HG03575 (cell line): ENCODE results near the gene LCAT.
"Not testable (repeated sequence)": the region's sequence is repeated elsewhere in the genome, so short reads cannot be mapped to it uniquely, and the experiment has no call there.

Experiments
- ATAC-seq: cut with Tn5 transposase; IDR thresholded peaks from one replicate; pipeline ENCODE4 v1.9.1; 2021; ENCODE audit not compliant: unreplicated experiment, insufficient number of reproducible peaks, low FRiP score; ENCODE audit errors: extremely low read depth

The LCAT gene, protein sequence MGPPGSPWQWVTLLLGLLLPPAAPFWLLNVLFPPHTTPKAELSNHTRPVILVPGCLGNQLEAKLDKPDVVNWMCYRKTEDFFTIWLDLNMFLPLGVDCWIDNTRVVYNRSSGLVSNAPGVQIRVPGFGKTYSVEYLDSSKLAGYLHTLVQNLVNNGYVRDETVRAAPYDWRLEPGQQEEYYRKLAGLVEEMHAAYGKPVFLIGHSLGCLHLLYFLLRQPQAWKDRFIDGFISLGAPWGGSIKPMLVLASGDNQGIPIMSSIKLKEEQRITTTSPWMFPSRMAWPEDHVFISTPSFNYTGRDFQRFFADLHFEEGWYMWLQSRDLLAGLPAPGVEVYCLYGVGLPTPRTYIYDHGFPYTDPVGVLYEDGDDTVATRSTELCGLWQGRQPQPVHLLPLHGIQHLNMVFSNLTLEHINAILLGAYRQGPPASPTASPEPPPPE

DNA sequence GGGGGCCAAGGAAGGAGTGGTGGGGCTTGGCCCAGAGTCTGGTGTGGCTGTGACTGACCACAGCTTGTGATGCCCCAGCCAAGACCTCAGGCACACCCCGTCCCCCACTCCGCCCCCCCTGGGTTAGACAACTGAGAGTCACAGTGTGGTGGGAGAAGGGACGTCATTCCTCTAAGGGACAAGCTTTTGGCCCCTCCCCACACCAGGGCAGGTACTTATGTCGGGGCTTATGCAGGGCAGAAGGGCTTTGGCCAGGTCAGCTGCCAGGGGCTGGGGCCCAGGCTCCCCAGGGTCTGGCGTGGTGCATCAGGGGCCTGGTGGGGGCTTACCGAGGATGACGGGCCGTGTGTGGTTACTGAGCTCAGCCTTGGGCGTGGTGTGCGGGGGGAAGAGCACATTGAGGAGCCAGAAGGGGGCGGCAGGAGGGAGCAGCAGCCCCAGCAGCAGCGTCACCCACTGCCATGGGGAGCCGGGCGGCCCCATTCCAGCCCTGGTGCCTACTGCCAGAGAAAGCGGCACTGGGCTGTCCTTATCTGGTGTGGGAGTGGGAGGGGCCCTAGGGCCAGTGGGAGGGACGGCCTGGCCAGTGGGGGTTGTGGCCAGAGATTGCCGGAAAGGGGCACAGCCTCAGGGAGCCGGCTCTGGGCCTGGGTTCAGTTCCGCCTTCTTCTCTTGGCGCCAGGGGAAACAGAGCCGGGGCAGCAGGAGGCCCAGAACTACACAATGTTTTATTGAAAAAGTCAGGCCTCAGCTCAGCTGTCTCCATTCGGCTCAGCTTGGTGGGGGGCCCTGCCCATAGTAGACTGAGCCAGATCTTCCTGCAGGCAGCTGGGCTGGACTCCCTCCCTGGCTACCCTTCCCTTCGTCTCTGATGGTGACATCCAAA is at the start of gene LCAT:
Gene LCAT, minus strand, starts transcription at position 502 of the 886 bp plus-strand sequence. Its CDS starts 19 bp downstream, at position 483.
- no peak for ATAC-seq

DNA sequence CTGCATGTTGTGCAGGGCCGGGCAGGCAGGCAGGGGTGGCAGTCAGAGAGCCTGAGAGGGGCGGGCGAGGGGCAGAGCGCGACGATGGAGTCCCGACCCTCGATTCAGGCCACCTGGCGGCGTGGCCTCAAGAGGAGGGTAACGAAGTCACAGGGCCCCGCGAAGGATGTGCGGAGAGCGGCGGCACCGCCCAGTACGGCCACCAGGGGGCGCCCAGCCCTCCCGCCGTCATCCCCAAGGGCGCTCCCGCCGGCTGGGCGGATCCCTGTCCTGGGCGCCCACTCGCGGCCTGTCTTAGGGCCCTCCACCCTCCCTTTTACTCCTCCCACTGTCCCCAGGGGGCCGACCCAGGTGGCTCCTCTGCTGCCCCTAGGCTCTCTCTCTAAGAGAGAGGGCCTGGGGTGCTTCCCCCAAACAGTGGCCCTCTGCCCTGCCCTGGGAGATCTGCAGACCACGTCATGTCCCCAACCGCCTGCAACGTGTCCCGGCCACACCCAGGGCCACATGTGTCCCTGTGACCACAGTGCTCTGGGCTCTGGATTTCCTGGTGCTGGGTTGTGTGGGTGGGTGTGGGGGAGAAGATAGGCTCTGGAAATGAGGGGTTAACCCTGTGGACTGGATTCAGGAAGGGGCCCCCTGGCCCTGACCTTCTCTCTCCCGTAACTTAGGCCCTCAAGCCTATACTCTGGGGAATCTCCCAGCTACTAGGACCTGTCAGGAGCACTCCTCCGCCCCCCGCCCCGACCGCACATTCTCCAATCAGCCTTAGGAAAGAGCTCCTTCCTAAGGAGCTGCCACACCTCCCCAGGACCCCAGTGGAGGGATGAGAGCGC is 49.5 kb upstream of the LCAT start:
- no peak for ATAC-seq

GRCh38 chr16:67992661-67993206 is 48.8 kb upstream of the LCAT start:
- no peak for ATAC-seq

- ATAC-seq = no peak
Observed at GRCh38 chr16:67990018-67990386, 46.1 kb upstream of the LCAT start.

- ATAC-seq = no peak
Observed at GRCh38 chr16:67989322-67990017, 45.5 kb upstream of the LCAT start.

DNA sequence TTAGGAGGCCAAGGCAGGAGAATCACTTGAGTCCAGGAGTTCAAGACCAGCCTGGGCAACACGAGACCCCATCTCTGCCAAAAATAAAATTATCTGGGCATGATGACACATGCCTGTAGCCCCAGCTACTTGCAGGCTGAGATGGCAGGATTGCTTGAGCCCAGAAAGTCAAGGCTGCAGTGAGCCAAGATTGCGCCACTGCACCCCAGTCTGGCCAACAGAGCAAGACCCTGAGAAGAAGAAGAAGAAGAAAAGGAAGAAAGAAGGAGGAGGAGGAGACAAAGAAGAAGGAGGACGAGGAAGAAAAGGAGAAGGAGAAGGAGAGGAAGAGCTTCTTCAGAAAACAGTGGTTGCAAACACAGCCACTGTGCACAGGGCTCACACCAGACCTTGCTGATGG is 44.8 kb upstream of the LCAT start:
- no peak for ATAC-seq

DNA sequence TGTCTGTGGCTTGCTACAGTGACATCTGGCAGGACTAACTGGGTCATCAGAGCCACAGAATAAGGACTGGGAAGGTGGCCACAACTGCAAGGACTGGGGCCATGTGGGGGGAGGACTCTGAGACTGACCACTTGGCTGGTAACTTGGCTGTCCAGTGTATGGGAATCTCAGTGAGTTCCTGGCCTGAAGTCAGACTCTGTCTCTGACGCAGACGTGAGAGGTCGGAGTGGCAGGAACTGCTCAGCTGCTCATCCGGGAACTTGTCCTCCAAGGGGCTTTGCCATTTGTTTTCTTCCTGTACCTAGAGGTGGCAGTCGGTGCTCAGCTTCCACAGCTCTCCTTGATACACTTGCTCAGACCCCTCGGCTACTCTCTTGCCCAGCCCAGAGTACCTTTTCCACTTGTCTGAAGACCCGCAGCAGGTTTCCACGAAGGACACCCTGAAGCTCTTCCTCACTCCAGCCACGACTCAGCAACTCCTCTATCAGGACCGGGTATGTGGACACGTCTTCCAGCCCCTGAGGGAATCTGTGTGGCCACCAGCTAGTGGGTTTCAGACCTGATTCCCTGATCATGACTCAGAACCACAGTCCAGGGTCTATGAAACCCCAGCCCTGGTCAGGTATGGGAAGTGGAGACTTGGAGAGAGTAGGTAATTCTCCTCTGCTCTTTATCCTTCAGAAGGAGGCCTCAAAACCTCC is 43.7 kb upstream of the LCAT start:
- no peak for ATAC-seq

DNA sequence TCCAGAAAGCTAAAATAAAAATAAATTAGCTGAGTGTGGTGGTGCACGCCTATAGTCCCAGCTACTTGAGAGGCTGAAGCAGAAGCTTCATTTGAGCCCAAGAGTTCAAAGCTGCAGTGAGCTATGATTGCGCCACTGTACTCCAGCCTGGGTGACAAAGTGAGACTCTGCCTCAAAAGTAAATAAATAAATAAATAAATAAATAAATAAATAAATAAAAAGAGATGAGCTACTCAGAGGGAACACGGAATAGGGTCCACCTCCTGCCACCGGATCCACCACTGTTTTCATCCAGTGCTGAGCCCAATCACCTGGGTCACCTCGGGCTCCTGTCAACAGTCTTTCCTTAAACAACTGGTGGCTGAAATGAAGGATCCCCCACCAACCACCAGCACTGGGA is 43.0 kb upstream of the LCAT start:
- ATAC-seq = no peak

- ATAC-seq = no peak
Observed at GRCh38 chr16:67982011-67982696, 38.2 kb upstream of the LCAT start.

GRCh38 chr16:67979955-67980678 is 36.2 kb upstream of the LCAT start, which contains the start of gene DPEP3:
Gene DPEP3, minus strand, starts transcription at chr16:67980499. Its CDS starts 119 bp downstream, at chr16:67980380.
- no peak for ATAC-seq

DNA sequence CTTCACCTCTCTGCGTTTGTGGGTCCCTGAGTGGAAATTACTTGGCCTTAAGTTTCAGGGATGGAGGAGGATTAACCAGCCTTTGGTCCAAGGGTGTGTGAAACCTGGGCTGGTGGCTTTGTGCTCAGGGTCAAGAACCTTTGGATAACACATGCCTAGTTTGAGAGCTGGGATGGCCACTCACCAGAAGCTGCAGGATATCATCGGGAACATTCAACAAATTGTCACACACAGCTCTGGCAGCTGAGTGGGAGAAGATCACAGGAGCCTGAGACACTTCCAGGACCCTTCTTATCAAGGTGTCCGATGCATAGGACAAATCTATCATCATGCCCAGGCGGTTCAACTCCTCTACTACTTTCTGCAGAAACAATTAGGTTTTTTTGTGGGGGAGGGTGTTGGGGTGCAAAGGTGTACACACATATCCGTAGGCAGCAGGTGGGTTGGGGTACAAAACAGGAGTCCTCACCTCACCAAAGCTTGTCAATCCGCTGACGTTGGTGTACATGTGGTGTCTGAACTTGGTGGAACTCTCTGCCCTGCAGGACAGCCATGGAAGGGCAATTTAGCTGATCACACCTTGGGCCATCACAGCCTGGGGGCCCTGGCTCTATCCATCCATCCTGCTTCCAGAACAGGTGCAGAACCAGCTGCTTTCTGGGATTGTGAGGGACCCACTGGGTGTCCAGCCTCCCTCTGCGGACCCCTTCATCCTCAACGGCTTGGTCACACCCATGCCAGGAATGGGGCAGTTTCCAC is 33.7 kb upstream of the LCAT start:
- no peak for ATAC-seq

DNA sequence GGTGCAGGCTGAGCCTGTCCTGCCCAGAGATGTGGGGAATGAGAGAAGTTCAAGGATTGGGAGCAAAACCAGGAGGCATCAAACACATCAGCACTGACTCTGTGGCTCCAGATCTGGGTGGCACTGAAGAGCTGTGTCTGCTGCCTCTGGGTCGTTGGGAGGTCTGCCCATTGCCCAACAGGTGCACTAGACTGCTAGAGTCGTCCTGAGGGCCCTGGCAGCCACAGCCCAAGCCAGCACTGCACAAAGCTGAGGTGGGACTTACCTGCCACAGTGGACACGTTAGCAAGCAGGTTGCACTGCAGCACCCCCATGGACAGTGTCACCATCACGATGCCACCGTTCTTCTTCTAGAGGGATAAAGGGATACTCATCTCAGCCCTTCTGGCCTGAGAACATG is 33.1 kb upstream of the LCAT start:
- ATAC-seq = no peak

- ATAC-seq = no peak
Observed at GRCh38 chr16:67976205-67976604, 32.3 kb upstream of the LCAT start.

DNA sequence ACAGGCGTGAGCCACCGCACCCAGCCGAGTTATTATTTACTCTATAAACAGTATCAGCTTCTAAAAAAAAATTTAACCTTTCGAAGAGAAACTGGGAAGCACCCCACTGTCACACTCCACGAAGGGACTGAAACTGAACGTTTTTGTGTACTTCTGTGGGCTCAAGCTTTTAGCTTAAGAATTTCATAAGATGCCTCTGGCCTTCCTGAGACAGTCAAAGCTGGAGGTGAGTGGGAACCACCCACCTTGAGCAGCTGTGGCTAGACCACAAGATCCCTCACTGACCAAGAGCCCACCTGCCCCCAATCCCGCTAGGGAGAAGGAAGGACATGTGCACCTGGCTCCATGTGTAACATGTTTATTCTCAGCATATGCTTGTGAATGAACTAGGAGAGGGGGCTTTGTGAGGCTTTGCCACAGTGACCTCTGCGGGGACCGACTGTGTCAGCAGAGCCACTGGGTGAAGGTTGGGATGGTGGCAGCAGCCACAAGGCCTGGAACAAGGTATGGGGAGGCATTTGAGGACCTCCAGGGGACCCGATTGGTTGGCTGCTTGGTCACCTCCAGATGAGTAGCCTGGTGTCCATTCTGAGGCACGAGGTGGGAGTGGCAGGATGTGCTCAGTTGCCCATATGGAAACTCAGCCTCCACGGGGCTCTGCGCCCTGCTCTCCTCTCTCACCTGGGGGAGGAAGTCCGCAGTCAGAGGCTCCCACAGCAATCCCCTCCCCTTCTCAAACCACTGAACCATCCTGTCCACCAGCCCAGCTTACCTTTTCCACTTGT is 31.6 kb upstream of the LCAT start:
- ATAC-seq = no peak

GRCh38 chr16:67972285-67972684 is 28.4 kb upstream of the LCAT start:
- ATAC-seq = not testable (repeated sequence)
